ENCODE data around the gene C6orf136. TPM values are rescaled to one million over a fixed set of nuclear protein-coding genes. Genes with fewer than 3 reads are reported as not detected.

The C6orf136 gene
- total RNA-seq, 3 donors from 2014 or later (not counting 1 experiment from before 2014, with no cell fraction given): 39.4 to 51.4 (median 50.9) TPM

- TF ChIP-seq CTCF (IDR thresholded peaks at IDR 0.05): no peak
- no peak for DNase-seq
- Histone ChIP-seq H3K9me3 (ENCODE audit: control insufficient read depth, insufficient read depth, low read length) (no peaks in the 10 kb centered on the region), H3K4me3 (ENCODE audit: low read length) (no peak overlapping the region), H3K27ac (ENCODE audit: low read length) (no peak overlapping the region), H3K4me1 (ENCODE audit: control insufficient read depth, insufficient read depth, low read length) (no peaks in the 10 kb centered on the region), H3K27me3 (ENCODE audit: control insufficient read depth, insufficient read depth, low read length) (no peaks in the 10 kb centered on the region), H3K36me3 (ENCODE audit: control insufficient read depth, insufficient read depth, low read length) (peaks cover 5% of the 10 kb centered on the region)
- 96% methylated on average over 3 of the region's 3 CpGs for WGBS (ENCODE audit: insufficient coverage)
- peaks cover 0 to under 1% of the 10 kb centered on the region in 2 donors for H3K4me1 Mint-ChIP-seq
- H3K27me3 Mint-ChIP-seq (ENCODE audit: low read depth in 2 of 2): no peaks in the 10 kb centered on the region
- H3K36me3 Mint-ChIP-seq: no peaks in the 10 kb centered on the region
- H3K27ac Mint-ChIP-seq: no peak overlapping the region
- H3K4me3 Mint-ChIP-seq: no peak overlapping the region
- no peaks in the 10 kb centered on the region for H3K9me3 Mint-ChIP-seq
- intact Hi-C loops (cut with micrococcal nuclease): no loop called here
- no peak for ATAC-seq
These were observed 11.1 kb upstream of the C6orf136 start for GRCh38 chr6:30635834-30636233.

GRCh38 chr6:30640481-30640880, 6.5 kb upstream of the C6orf136 start:
- H3K27me3 Mint-ChIP-seq (ENCODE audit: low read depth in 2 of 2): no peaks in the 10 kb centered on the region
- H3K27me3 ChIP-seq (ENCODE audit: control insufficient read depth, insufficient read depth, low read length): no peaks in the 10 kb centered on the region
- ATAC-seq (no peak), DNase-seq (peak in 1 of 2 donors; percentile 35)
- no peak for TF ChIP-seq CTCF (IDR thresholded peaks at IDR 0.05)
- peaks cover 7% of the 10 kb centered on the region for H3K36me3 ChIP-seq (ENCODE audit: control insufficient read depth, insufficient read depth, low read length)
- H3K4me3 Mint-ChIP-seq: no peak overlapping the region
- 64% methylated on average over 10 of the region's 10 CpGs for WGBS (ENCODE audit: insufficient coverage)
- no peak overlapping the region for H3K27ac Mint-ChIP-seq
- no peaks in the 10 kb centered on the region for H3K4me1 ChIP-seq (ENCODE audit: control insufficient read depth, insufficient read depth, low read length)
- H3K9me3 ChIP-seq (ENCODE audit: control insufficient read depth, insufficient read depth, low read length): no peaks in the 10 kb centered on the region
- H3K4me1 Mint-ChIP-seq: peaks cover 2 to 5% of the 10 kb centered on the region in 2 donors
- H3K36me3 Mint-ChIP-seq: no peaks in the 10 kb centered on the region
- intact Hi-C loops (cut with micrococcal nuclease): no loop called here
- no peaks in the 10 kb centered on the region for H3K9me3 Mint-ChIP-seq
- H3K27ac ChIP-seq (ENCODE audit: low read length): no peak overlapping the region
- H3K4me3 ChIP-seq (ENCODE audit: low read length): no peak overlapping the region

GRCh38 chr6:30641048-30641447, 5.9 kb upstream of the C6orf136 start:
- no peaks in the 10 kb centered on the region for H3K27me3 ChIP-seq (ENCODE audit: control insufficient read depth, insufficient read depth, low read length)
- no peak overlapping the region for H3K4me3 Mint-ChIP-seq
- TF ChIP-seq CTCF (IDR thresholded peaks at IDR 0.05): no peak
- peaks cover 7% of the 10 kb centered on the region for H3K36me3 ChIP-seq (ENCODE audit: control insufficient read depth, insufficient read depth, low read length)
- H3K4me1 ChIP-seq (ENCODE audit: control insufficient read depth, insufficient read depth, low read length): no peaks in the 10 kb centered on the region
- H3K36me3 Mint-ChIP-seq: no peaks in the 10 kb centered on the region
- no peak overlapping the region for H3K27ac Mint-ChIP-seq
- intact Hi-C loops (cut with micrococcal nuclease): no loop called here
- H3K9me3 Mint-ChIP-seq: no peaks in the 10 kb centered on the region
- no peak overlapping the region for H3K4me3 ChIP-seq (ENCODE audit: low read length)
- no peak overlapping the region for H3K27ac ChIP-seq (ENCODE audit: low read length)
- H3K9me3 ChIP-seq (ENCODE audit: control insufficient read depth, insufficient read depth, low read length): no peaks in the 10 kb centered on the region
- ATAC-seq (no peak), DNase-seq (peak in 1 of 2 donors; percentile 20)
- H3K27me3 Mint-ChIP-seq (ENCODE audit: low read depth in 2 of 2): no peaks in the 10 kb centered on the region
- peaks cover 7 to 11% of the 10 kb centered on the region in 2 donors for H3K4me1 Mint-ChIP-seq
- WGBS (ENCODE audit: insufficient coverage): 23% methylated on average over 1 of the region's 1 CpG

- no peak for ATAC-seq
- no peaks in the 10 kb centered on the region for H3K27me3 Mint-ChIP-seq (ENCODE audit: low read depth in 2 of 2)
- 96% methylated on average over 2 of the region's 2 CpGs for WGBS (ENCODE audit: insufficient coverage)
- H3K4me1 Mint-ChIP-seq: peaks cover 15 to 29% of the 10 kb centered on the region in 2 donors
- Histone ChIP-seq H3K27me3 (ENCODE audit: control insufficient read depth, insufficient read depth, low read length) (no peaks in the 10 kb centered on the region), H3K27ac (ENCODE audit: low read length) (no peak overlapping the region), H3K4me3 (ENCODE audit: low read length) (no peak overlapping the region), H3K4me1 (ENCODE audit: control insufficient read depth, insufficient read depth, low read length) (peaks cover 16% of the 10 kb centered on the region), H3K9me3 (ENCODE audit: control insufficient read depth, insufficient read depth, low read length) (no peaks in the 10 kb centered on the region), H3K36me3 (ENCODE audit: control insufficient read depth, insufficient read depth, low read length) (peaks cover 7% of the 10 kb centered on the region)
- DNase-seq: no peak
- H3K36me3 Mint-ChIP-seq: no peaks in the 10 kb centered on the region
- intact Hi-C loops (cut with micrococcal nuclease): no loop called here
- no peak overlapping the region for H3K4me3 Mint-ChIP-seq
- TF ChIP-seq CTCF (IDR thresholded peaks at IDR 0.05): no peak
- no peaks in the 10 kb centered on the region for H3K9me3 Mint-ChIP-seq
- peak overlapping the region in 1 of 2 donors; percentile 51 for H3K27ac Mint-ChIP-seq
These were observed 3.3 kb upstream of the C6orf136 start for GRCh38 chr6:30643656-30644055.
